AG09309 (cell line): ENCODE data around the gene GDF10.

Experiments
- DNase-seq: peaks from one replicate; pipeline ENCODE4 v3.0.0-alpha.2; 2010; ENCODE audit warnings: low read depth
- H3K4me3 ChIP-seq: 2 replicates; pipeline ENCODE4 v1.5.1; 2011; ENCODE audit warnings: mild to moderate bottlenecking, low read depth, low read length, moderate library complexity; ENCODE audit not compliant: control insufficient read depth
- TF ChIP-seq, protein P1 (sequence below): IDR thresholded peaks from 2 replicates; pipeline ENCODE4 v1.5.1; 2011; ENCODE audit warnings: mild to moderate bottlenecking, low read depth, low read length, inconsistent platforms; ENCODE audit not compliant: insufficient read depth, control insufficient read depth; ENCODE audit errors: missing control alignments

Gene GDF10

DNA sequence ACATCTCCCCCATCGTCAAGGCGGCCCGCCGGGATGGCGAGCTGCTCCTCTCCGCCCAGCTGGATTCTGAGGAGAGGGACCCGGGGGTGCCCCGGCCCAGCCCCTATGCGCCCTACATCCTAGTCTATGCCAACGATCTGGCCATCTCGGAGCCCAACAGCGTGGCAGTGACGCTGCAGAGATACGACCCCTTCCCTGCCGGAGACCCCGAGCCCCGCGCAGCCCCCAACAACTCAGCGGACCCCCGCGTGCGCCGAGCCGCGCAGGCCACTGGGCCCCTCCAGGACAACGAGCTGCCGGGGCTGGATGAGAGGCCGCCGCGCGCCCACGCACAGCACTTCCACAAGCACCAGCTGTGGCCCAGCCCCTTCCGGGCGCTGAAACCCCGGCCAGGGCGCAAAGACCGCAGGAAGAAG is 10.1 kb downstream of the GDF10 start:
- DNase-seq, result no peak

DNA sequence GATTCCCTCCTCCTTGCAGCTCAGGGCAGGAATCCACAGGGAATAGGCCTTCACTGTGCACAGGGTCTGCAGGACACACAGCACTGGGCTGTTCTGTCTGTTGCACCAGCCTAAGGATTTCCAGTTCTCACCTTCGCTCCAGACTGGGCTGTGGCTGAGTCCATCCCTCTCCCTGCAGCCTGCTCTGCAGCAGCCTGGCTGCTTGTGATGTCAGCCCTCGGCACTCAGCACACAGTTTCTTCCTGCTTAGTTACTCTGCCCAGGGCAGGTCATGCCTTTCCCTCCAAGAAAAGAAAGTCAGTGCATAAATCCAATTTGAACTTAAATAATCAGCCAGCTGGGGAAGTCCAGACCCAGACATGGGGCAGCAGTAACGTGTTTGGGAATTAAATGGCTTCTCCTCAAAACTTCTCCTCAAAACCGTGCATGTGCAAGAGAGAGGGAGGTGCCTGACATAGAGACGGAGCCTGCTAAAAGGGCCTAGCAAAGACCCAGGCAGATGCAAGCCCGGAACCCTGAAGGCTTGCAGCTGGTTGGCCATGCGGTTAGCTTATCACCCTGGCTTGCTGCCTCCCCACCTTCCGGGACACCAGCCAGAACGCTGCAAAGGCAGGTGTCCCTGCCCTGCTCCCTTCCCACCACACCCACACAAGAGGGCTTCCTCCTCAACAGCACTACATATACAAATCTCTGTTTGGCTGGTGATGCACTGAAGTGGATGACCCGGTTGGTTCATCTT is 11.4 kb downstream of the GDF10 start:
- DNase-seq, result no peak
- TF ChIP-seq, protein P1, sequence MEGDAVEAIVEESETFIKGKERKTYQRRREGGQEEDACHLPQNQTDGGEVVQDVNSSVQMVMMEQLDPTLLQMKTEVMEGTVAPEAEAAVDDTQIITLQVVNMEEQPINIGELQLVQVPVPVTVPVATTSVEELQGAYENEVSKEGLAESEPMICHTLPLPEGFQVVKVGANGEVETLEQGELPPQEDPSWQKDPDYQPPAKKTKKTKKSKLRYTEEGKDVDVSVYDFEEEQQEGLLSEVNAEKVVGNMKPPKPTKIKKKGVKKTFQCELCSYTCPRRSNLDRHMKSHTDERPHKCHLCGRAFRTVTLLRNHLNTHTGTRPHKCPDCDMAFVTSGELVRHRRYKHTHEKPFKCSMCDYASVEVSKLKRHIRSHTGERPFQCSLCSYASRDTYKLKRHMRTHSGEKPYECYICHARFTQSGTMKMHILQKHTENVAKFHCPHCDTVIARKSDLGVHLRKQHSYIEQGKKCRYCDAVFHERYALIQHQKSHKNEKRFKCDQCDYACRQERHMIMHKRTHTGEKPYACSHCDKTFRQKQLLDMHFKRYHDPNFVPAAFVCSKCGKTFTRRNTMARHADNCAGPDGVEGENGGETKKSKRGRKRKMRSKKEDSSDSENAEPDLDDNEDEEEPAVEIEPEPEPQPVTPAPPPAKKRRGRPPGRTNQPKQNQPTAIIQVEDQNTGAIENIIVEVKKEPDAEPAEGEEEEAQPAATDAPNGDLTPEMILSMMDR, result no peak
- no peak overlapping the region for H3K4me3 ChIP-seq

More for the DNA sequence above, 10.1 kb downstream of the GDF10 start:
- no peak overlapping the region for H3K4me3 ChIP-seq
- TF ChIP-seq, protein P1, result no peak

DNA sequence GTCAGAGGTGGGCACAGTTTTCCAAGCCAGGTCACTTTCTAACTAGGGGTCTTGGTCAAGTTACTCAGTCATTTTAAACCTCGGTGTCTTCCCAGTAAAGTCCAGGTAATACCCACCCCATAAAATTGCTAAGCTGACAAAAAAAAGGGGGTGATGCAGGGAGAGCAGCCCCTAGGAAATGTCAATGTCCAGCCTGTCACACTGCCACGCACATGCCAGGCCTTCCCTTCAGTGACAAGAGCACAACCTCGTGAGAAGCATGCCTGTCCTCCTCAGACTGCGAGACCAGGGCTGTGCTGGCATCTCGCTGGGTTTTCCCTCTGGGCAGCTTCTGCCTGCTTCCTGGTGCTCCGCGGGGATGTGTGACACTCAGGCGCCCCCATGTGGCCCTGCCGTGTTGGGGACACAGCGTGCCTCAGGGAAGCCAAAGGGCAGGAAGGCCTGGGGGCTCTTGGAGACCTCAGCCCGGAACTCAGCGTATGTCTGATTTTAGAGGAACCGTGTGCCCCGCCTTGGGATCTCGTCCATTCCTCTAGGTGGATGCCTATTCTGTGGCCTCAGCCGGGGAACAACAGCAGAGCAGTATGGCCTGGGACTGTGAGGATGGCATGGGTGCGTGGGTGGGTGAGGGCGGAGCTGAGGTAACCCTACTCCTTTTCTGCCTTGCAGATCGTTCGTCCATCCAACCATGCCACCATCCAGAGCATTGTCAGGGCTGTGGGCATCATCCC is 12.1 kb downstream of the GDF10 start:
- H3K4me3 ChIP-seq, result no peak overlapping the region
- TF ChIP-seq, protein P1, result peak; percentile 98
- DNase-seq, result peak; percentile 29

DNA sequence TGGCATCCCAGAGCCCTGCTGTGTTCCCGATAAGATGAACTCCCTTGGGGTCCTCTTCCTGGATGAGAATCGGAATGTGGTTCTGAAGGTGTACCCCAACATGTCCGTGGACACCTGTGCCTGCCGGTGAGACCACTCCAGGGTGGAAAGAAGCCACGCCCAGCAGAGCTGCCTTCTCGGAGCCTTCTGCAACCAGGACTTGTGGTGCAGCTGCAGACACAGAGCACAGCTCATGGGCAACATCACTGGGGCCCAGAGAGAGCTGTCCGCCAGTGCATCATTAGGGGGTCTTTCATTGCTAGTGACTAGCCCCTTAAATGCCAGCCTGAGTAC is 12.6 kb downstream of the GDF10 start:
- TF ChIP-seq, protein P1, result no peak
- H3K4me3 ChIP-seq, result no peak overlapping the region

DNA sequence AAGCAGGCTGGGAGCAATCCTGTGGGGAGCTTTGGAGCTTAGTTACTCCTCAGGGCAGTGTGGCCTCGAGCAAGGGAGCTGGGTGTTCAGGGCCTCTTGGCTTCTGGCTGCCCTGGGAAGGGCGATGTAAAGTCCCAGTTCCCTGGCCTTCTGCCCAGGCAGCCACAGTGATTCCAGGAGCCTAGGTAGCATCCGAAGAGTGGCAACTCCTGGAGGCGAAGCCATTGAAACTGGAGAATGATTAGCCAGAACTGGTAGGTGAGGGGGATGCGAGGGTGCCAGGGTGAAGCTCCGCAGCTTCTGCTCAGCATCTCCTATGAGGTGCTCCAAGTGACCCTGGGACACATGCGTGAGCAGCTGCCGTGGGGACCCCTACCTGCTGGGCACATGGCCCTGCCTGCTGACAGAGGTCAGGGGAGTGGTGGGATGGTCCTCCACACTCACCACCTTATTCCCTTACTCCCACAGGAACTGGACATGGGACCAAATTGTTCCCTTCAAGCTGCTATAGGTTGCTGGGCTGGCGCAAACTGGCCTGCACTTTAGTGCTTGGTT is 14.5 kb downstream of the GDF10 start:
- TF ChIP-seq, protein P1, result no peak
- no peak for DNase-seq
- H3K4me3 ChIP-seq, result no peak overlapping the region

More for the DNA sequence above, 12.6 kb downstream of the GDF10 start:
- no peak for DNase-seq

DNA sequence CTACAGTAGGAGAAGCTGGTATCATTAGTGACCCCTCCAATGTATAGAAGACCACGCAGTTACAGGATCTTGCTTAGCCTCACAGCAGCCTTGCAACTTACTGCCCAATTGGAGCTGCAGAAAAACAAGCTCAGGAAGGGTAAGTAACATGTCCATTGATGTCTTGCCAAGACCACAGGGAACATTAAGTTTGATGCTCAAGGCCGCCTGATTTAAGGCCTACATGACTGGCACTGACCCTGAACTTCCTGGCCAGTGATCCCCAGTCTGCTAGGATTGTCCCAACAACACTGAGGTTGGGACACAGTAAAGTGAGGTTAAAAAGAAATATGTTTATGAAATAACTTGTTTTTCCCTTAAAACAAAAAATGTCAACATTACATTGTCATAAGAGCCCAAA is 15.4 kb downstream of the GDF10 start:
- DNase-seq, result no peak
- TF ChIP-seq, protein P1, result no peak
- H3K4me3 ChIP-seq, result no peak overlapping the region
